ENCODE data around the gene ADORA3.

The ADORA3 gene

GRCh38 chr1:111449703-111450017, 53.8 kb downstream of the ADORA3 start:
- in situ Hi-C loops (cut with HindIII; ENCODE audit: low sequenced_read_pairs): no loop called here

All from DLD1 (cell line).